ENCODE results near the gene ATP13A3.

The ATP13A3 gene

DNA sequence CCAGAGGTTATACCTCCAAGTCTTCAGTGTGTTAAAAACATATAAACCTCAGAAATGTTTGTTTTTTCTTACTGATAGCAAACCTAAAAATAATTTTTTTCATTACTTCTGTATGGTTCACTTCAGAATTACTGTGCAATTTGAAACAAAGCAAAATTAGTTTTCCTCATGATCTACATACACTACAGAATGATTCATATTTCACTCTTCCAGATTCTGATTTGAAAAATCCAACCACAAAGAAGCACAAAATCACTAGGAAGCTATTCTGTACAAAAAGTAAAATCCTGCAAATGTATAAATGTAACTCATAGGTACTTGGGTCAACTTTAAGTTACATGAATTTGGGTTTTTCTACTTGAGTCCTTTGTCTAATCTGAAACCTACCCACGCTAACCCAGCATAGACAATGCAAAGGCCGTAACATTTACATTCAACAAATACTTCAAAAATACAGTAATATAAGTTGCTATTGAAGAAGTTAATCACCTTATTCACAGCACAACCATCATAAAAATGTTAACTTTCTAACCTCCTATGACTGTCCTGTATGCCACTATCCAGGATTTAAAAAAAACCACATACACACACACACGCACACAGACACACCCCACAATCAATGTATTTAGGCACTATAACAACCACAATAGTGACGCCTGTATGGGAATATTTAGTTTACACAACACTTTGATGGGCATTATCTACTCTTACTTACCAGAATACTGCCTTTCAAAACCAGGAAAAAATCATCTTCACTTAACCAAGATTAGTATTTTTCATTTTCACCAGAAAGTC, 11.5 kb downstream of the ATP13A3 start:
- DNase-seq: no peak

GRCh38 chr3:194474675-194475074, 12.1 kb downstream of the ATP13A3 start:
- no peak for DNase-seq

- peak; percentile 72 for DNase-seq
Observed at GRCh38 chr3:194472290-194472920, 14.4 kb downstream of the ATP13A3 start.

- DNase-seq: no peak
Observed at GRCh38 chr3:194471863-194472262, 14.9 kb downstream of the ATP13A3 start.

DNA sequence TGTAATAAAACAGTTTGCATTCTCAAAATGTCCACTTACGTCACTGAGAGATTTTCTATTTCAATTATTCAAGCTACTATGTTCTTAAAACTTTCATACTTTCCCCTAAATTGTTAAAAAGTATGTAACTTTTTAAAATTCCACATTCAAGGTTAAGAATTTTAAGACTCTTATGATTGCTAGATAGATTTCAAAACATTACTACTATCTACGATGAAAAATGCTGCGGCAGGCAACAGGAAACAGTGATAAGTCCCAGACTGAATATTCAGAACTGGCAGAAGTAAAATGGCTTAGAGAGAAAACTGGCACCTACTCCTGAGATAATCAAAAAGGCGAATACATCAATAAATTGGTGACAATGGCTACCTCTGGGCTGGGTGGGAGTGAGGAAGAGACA, 16.2 kb downstream of the ATP13A3 start:
- DNase-seq: no peak

GRCh38 chr3:194469977-194470376, 16.8 kb downstream of the ATP13A3 start:
- DNase-seq: no peak

DNA sequence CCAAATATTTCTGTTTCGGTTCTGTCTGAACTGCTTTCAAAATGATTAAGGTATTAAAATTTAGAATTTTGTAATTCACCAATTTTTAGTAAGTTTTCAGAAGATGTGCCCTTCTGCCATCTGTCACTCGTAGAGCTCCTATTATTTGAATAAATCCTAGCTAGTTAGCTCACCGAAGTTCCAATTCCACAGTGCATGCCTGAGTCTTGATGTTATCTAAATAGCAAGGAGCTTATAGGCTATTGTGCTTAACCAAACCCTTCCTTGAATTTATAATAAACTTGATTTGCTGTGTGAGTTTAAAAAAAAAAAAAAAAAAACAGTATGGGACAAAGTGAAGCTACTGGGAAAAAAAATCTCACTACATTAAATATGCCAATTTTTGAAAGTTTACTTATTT, 18.7 kb downstream of the ATP13A3 start:
- DNase-seq: no peak

DNA sequence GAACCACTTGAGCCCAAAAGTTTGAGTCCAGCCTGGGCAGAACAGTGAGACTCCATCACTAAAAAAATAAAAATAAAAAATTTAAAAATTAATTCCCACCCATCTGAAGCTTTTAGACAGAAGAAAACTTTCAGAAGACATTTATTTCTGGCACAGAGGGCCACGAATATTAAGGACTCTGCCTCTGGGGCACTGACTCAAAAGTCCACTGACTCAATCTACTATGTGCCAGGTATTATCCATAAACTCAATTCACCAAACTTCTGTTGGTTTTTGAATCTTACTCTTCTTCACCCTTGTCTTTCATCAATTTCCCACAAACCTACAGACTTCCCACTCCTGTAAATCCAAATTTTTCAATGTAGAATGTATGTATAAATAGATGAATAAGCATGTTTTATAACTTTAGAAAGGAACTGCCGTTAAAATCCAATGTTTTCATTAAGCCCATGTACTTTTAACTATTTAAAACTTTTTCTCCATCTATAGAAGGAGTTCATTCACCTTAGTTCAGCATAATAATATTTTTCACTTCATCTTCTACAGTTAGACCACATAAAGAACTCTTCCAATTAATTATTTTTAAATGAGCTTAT, 19.9 kb downstream of the ATP13A3 start:
- DNase-seq: no peak

- DNase-seq: no peak
Observed at GRCh38 chr3:194465920-194466570, 20.8 kb downstream of the ATP13A3 start.

DNA sequence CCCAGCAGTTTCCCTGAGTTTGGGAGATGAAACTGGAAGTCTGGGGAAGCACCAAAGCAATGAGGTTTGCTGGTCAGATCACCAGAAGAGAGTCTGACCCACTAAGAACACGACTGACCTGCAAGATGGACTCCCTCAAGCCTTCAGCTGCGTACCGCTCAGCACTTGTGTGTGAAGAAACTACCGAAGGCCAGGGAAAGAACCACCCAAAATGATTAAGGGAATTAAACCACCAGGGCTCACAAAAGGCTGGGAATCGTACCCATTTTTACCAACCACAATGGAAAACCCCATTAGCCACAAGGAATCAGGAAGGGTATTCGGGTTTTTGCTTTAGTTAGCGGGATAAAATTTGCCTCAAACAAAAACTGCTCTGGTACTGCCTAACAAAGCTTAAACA, 21.6 kb downstream of the ATP13A3 start:
- DNase-seq: no peak

DNA sequence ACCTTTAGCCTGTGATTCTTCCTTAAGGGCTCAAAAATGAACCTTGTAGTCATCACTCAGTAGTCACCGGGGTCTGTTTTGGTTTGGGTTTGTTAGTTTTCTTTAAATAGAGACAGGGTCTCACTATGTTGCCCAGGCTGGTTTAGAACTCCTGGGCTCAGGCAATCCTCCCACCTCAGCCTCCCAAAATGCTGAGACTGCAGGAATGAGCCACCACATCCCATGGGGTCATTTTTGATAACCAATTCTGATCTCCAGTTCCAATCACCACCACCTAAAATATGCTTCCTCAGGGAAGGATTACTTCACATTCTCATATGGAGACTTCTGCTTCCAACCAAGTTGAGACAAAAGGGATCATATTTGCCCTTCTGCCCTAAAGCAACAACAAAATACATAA, 22.1 kb downstream of the ATP13A3 start:
- no peak for DNase-seq

- DNase-seq: no peak
Observed at GRCh38 chr3:194462936-194463335, 23.9 kb downstream of the ATP13A3 start.

DNA sequence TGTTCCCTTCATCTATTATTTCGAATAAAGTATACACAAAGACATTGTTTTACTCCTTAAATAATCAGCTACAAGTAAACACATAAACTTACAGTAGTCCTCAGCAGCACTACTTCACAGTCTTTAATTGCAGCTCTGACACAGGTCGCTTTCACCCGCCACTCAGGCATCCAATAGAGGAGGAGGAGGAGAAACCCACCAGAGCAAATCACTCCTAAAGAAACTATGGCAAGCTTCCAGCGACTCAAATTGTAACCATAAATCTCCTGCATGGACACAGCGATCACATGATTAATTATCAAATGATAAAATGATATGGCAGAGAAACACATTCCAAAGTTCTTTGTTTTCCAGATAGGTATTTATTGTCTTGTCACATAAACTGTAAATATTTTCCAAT, 26.2 kb downstream of the ATP13A3 start:
- DNase-seq: no peak

- no peak for DNase-seq
Observed at GRCh38 chr3:194458131-194458530, 28.7 kb downstream of the ATP13A3 start.

DNA sequence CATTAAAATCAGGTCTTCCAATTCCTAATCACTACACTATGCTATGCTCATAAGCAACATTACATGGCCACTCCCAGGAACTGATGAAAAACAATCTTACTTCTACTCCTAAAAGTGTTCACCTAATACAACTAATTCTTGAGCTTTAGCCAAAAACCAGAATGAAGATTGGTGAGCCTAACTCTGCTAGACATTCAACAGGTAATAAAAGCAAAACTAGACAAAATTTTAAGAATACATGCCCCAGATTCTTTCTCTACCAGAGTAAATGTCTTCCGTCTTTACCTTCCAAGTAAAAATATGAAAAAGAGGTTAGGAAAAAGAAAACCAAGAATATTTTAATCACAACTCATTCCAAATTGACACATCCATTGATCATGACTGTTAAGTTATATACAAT, 31.3 kb downstream of the ATP13A3 start:
- DNase-seq: no peak

- DNase-seq: no peak
Observed at GRCh38 chr3:194450341-194450740, 36.5 kb downstream of the ATP13A3 start.

DNA sequence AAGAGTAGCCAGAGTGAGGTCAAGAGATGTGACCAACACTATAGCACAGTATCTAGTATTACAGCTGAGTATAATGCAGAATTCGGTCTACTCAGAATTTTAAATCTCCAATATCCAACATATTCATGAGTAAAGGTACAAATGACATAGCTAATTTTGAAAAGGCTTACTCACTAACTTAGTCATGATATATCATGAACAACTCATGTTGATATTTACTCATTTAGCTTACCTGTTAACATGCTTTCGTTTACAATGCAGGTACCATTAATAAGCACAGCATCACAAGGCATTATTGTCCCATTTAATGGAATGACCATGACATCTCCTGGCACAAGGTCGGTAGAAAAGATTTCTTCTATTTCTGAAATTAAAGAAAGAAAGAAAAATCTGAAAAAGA, 36.9 kb downstream of the ATP13A3 start:
- DNase-seq: no peak

DNA sequence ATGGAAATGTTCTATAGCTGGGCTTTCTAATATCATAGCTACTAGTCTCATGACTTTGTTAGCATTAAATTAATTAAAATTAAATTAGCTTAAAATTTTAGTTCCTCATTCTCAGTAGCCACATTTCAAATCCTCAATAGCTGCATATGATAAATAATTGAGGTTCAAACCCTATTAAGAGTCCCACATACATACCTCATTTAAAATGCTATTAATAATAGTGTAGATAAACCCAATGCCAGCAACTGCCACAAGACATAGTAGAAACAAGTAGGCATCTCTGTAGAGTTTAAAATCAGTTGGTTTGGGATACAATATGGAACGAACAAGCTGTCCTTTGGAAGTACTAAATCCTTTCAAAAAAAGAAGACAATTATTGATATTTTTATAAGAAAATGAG, 39.1 kb downstream of the ATP13A3 start:
- DNase-seq: no peak

DNA sequence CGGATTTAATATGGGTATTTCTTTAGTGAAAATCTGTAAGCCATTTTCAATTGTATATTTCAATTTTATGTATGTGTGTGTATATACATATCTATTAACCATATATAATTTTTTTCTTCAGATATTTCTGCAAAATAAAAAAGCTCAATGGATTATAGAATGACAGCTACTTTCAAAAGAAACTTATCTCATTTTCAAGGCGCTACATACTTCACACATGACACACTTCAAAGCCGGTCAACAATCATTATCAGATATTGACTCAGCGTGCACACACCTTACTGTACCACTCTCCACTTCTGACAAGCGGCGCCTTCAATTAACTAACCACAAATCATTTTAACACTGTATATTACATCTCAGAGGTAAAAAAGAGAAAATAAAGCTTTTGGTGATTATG, 39.6 kb downstream of the ATP13A3 start:
- DNase-seq: no peak

DNA sequence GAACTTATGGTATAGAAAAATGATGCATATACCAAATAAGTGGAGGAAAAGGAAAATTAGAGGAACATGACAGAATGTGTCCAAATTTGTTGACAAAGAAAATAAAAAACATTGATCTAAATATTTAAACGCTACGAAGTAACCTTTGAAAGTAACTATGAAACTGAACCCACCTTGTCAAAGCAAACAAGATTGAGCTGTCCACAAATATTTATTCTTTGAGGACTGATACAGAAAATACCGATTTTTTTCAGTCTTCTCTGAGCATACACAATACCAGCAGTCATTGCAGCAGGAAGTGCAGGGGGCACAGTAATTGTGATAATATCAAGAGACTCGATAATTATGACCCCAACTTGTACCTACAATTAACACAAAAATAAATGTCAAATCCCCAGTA, 40.0 kb downstream of the ATP13A3 start:
- no peak for DNase-seq

- DNase-seq: no peak
Observed at GRCh38 chr3:194446172-194446571, 40.6 kb downstream of the ATP13A3 start.

DNA sequence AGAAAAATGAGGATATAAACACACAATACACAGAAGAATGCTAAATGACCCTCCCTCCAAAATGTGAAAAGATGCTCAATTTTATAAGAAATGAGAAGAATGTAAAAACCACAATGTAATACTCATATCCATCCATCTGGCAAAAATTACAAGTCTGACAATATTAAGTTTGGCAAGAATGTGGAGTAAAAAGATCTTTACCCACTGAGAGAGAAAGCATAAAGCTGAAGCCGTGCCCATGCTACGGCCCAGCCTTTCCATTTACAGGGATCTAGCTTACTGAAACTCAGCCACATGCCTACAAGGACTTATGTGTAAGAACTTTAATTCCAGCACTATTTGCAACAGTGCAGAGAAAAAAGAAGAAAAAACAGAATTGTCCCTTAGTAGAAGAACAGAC, 42.9 kb downstream of the ATP13A3 start:
- peak; percentile 67 for DNase-seq

- no peak for DNase-seq
Observed at GRCh38 chr3:194440756-194441155, 46.0 kb downstream of the ATP13A3 start.

Measured in fibroblast of upper back skin (primary cell).